Stimulated activated CD8-positive, alpha-beta memory T cell treated with anti-CD3 and anti-CD28 coated beads, Interleukin-7, amount 100 ng/mL, for 4 hours (primary cell): Measurements from ENCODE around the gene PID1.

ENCODE experiments used
- DNase-seq, 2 donors: peaks; one replicate each; pipeline ENCODE4 v3.0.0-alpha.2; 2020; ENCODE audit warnings: low read depth in 2 of 2

PID1 gene

GRCh38 chr2:229118927-229119326, 152.2 kb downstream of the PID1 start:
- DNase-seq, result no peak

DNA sequence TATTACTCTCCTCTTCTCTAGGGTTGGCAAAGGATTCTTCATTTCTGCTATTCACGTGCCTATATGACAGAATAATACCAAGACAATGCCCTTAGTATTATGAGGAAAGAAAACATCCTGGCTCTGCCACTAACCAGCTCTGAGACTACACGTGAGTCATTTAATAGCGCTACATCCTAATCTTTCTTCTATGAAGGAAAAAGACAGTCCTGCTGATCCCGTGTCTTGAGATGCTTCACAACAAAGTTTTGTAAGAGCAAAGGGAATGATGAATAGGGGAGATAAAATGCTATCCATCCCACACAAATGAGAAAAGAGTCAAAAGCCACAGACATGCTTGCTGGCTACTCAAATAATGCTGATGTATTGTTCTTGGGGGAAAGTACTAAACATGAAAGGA, 152.8 kb downstream of the PID1 start:
- DNase-seq, result no peak

DNA sequence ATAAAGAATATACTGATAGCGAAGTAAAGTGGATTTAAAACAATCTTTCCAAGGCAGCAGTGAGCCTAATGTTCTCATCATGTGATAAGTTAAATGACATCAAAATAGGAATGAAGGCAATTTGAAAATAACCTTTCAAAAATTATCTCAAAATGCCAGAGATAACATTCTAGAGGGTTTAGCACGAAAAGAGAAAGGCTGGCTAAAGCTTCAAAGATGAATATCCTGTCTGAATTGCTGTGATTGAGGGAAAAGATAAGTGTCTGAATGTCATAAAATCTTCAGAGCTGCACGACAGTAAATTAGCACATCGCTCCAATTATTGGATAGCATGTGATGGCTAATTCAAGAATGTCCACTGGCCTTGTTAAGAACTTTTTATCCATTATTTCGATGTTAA, 159.3 kb downstream of the PID1 start:
- no peak for DNase-seq

DNA sequence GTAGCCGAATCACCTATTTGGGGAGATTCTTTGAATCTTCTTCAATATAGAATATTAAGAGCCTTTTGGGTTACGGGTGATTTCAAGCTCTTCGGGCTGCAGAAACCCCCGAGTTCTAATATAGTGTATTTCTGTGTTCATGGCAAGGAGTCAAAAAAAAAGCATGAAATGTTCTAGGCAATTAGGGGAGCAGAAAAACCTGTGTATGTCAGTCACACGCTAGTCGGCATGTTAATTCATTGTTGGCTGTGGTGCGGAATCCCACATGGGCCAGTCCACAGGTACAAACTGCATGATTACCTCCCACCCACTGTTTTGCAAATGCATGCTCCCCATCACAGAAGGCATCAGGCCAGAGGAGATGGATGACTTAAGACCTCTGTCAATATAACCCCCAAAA, 161.9 kb downstream of the PID1 start:
- DNase-seq, result no peak

GRCh38 chr2:229107601-229108000, 163.5 kb downstream of the PID1 start:
- no peak for DNase-seq

DNA sequence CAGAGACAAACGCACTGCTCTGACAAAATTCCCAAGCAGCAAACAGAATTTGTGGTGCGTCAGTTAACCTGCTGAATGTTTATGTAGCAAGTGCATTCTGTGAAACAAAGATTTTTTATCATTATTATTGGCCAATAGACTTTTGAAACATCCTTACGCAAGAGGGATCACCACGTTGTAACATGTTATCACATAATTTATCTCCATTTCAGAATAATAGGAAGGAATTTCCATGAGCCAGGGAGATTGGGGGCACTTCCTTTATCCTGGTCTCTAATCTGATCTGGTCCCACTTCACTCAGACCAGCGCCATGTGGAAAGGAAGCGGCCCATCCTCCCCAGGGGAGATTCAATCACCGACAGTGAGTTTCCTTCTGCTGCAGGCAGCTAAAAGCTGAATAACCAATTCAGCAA, 166.1 kb downstream of the PID1 start:
- DNase-seq, result no peak

GRCh38 chr2:229104025-229104424, 167.1 kb downstream of the PID1 start:
- no peak for DNase-seq

DNA sequence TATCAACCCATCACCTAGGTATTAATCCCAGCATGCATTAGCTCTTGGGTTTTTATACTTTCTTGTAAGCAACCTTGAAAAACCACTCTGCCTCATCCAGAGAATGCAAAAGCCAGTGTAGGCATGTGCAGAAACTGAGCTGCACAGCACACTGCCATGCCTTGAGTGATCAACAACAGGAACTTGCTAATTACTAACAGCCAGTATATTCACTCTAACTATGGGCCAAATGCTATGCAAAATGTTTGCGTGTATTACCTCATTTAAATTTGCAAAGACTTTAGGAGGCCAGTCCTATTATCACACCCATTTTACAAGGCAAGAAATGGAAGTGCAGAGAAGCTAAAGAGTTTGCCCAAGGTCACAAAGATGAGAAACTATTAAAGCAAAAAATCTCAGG, 169.8 kb downstream of the PID1 start:
- no peak for DNase-seq

GRCh38 chr2:229099231-229099630, 171.9 kb downstream of the PID1 start:
- no peak for DNase-seq

DNA sequence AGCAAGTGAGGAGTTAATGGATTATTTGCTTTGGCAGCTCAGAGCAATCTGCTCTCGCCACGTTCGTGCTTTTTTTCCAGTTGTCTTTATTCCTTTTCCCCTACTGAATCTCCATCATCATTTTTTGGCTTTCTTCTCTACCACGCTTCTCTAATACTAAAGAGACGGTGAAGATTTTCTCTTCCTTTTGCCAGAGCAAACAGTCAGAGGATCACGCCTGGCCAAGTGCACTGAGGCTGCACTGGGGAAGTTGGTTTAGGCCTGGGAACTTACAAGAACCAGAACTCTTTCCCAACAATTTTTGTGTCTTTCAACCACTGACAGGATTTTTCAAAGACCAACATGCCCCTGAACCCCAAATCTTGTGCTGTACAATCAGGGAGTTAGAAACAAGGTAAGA, 172.3 kb downstream of the PID1 start:
- no peak for DNase-seq

- DNase-seq, result no peak
Observed at GRCh38 chr2:229096409-229097066, 174.5 kb downstream of the PID1 start.

- DNase-seq, result no peak
Observed at GRCh38 chr2:229095472-229095871, 175.6 kb downstream of the PID1 start.

DNA sequence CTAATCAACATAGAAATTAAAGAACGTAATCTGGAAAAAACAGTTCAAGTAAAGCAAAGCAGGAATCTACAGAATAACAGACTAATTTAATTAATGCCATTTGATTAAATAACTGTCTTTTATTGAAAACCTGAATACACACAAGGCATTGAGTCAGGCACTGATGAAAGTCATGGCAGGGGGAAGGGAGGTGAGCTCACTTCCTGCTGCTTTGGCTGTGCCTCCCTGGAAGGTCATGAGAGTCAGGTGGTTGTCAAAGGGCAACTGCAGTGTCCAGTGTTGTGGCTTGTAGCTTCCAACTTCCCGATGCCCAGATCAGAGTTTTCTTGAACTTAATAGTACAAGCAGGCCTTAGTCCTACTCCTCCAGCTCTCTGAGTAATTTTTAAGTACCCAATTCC, 180.9 kb downstream of the PID1 start:
- no peak for DNase-seq

GRCh38 chr2:229089776-229090175, 181.3 kb downstream of the PID1 start:
- DNase-seq, result no peak

DNA sequence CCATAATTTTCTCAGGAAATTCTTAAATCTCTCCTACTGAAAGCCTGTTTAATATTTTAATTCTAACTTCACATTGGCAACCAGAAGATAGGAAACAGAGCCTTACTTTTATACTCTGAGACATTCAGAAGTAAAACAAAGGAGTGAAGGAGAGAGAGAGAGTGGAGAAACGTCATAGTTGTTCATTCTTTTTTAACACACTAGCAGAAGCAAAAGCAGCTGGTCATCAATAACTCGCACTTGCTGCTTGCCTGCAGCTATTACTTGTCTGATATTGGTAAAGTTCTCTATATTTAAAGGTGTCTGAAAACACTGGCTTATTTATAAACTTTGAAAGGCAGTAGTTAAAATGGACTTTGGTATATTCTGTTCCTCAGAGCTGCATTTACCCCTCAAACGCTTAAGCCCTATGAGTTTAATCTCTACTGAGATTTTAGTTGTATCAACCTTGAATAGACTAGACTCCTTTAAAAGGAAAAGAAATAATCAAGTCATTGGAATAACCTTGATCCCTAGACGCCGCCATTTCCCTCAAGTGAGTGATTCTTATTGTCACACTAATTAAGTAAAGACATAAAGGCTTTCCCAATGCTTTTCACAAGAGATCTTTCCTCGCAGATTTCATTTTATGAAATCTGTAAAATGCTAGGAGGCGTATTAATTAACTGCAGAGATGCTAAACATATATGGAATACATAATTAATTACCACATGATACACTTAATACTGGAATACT, 182.0 kb downstream of the PID1 start:
- no peak for DNase-seq

GRCh38 chr2:229088517-229088913, 182.6 kb downstream of the PID1 start:
- no peak for DNase-seq

- DNase-seq, result no peak
Observed at GRCh38 chr2:229087843-229088516, 183.1 kb downstream of the PID1 start.

- no peak for DNase-seq
Observed at GRCh38 chr2:229087267-229087666, 183.8 kb downstream of the PID1 start.

- DNase-seq, result no peak
Observed at GRCh38 chr2:229085439-229085838, 185.6 kb downstream of the PID1 start.

DNA sequence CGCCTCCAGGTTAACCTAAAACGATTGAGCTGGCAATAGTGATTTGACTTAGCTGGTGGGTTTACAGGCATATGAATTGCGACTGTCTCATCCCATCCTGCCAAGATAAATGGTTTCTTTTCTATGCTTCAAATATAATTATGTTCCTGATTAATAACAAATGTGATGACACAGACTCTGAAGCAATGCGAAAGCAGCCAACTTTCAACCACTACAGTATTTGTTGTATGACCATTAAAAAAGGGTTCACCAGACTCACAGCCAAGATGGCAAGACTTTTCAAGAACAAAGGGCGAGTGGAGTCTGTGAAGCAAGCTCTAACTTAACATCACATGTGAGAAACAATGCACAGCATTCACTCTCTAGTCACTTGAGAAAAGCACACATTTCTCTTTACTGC, 186.6 kb downstream of the PID1 start:
- DNase-seq, result no peak

GRCh38 chr2:229083606-229084340, 187.3 kb downstream of the PID1 start:
- DNase-seq, result no peak

GRCh38 chr2:229081411-229081810, 189.7 kb downstream of the PID1 start:
- DNase-seq, result no peak
